GM18508 (cell line): ENCODE results near the gene LRIT2.

ENCODE experiments used
- ATAC-seq: cut with Tn5 transposase; IDR thresholded peaks from one replicate; pipeline ENCODE4 v1.9.1; 2021; ENCODE audit warnings: moderate number of reproducible peaks; ENCODE audit not compliant: insufficient read depth, unreplicated experiment

The LRIT2 gene

GRCh38 chr10:84225427-84226173 lies at the start of gene LRIT2:
Gene LRIT2 (minus strand): TSS chr10:84225544. CDS start chr10:84225520, 24 bp downstream.
- ATAC-seq, result no peak

- ATAC-seq, result no peak
Observed at GRCh38 chr10:84270708-84271107, 45.4 kb upstream of the LRIT2 start.

GRCh38 chr10:84269773-84270172 lies 44.4 kb upstream of the LRIT2 start:
- no peak for ATAC-seq

GRCh38 chr10:84269162-84269561 lies 43.8 kb upstream of the LRIT2 start:
- no peak for ATAC-seq

GRCh38 chr10:84267503-84268126 lies 42.3 kb upstream of the LRIT2 start:
- no peak for ATAC-seq

GRCh38 chr10:84265418-84265817 lies 40.1 kb upstream of the LRIT2 start:
- ATAC-seq, result no peak

GRCh38 chr10:84264611-84265141 lies 39.3 kb upstream of the LRIT2 start:
- no peak for ATAC-seq

- no peak for ATAC-seq
Observed at GRCh38 chr10:84263716-84264115, 38.4 kb upstream of the LRIT2 start.

- ATAC-seq, result no peak
Observed at GRCh38 chr10:84262190-84262956, 37.0 kb upstream of the LRIT2 start.

- no peak for ATAC-seq
Observed at GRCh38 chr10:84261236-84261915, 36.0 kb upstream of the LRIT2 start.

GRCh38 chr10:84258034-84258695 lies 32.8 kb upstream of the LRIT2 start:
- no peak for ATAC-seq

GRCh38 chr10:84257343-84258020 lies 32.1 kb upstream of the LRIT2 start:
- no peak for ATAC-seq

GRCh38 chr10:84256510-84257342 lies 31.4 kb upstream of the LRIT2 start:
- no peak for ATAC-seq

- no peak for ATAC-seq
Observed at GRCh38 chr10:84254552-84255478, 29.5 kb upstream of the LRIT2 start.

GRCh38 chr10:84248794-84249193 lies 23.4 kb upstream of the LRIT2 start:
- ATAC-seq, result no peak

GRCh38 chr10:84247496-84247895 lies 22.2 kb upstream of the LRIT2 start:
- no peak for ATAC-seq

GRCh38 chr10:84244651-84245270 lies 19.4 kb upstream of the LRIT2 start, which contains the start of gene RGR:
Gene RGR (plus strand): TSS chr10:84245053. CDS start chr10:84245091, 38 bp downstream.
- no peak for ATAC-seq
